COLO668 (cell line): Measurements from ENCODE around the gene NLRP2B.
"Not testable (repeated sequence)": the region's sequence is repeated elsewhere in the genome, so short reads cannot be mapped to it uniquely, and the experiment has no call there.

Source experiments
- DNase-seq: peaks from one replicate; lab custom pipeline; 2025; ENCODE audit not compliant: unreplicated experiment; lab: John Stamatoyannopoulos, UW

The NLRP2B gene

DNA sequence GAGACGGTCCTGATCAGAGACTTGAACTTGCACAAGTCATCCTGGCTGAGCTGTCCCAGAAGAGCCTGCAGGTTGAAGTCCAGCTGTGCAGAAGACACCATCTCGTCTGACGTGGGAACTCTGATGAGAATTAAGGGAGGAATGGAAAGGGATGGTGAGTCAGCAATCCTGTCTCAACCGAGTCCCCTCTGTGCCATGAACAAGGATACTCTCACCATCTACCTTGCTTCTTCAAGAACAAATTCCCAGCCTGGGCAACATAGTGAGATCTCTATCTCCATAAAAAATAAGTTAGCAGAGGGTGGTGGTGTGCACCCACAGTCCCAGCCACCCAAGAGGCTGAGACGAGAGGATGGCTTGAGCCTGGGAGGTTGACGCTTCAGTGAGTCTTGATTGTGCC is at the start of gene NLRP2B:
Gene NLRP2B (minus strand): TSS at position 101 of the 400 bp plus-strand sequence.
- no peak for DNase-seq

DNA sequence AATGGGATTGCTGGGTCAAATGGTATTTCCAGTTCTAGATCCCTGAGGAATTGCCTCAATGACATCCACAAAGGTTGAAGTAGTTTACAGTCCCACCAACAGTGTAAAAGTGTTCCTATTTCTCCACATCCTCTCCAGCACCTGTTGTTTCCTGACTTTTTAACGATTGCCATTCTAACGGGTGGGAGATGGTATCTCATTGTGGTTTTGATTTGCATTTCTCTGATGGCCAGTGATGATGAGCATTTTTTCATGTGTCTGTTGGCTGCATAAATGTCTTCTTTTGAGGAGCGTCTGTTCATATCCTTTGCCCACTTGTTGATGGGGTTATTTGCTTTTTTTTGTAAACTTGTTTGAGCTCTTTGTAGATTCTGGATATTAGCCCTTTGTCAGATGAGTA is 45.9 kb upstream of the NLRP2B start:
- DNase-seq = not testable (repeated sequence)

DNA sequence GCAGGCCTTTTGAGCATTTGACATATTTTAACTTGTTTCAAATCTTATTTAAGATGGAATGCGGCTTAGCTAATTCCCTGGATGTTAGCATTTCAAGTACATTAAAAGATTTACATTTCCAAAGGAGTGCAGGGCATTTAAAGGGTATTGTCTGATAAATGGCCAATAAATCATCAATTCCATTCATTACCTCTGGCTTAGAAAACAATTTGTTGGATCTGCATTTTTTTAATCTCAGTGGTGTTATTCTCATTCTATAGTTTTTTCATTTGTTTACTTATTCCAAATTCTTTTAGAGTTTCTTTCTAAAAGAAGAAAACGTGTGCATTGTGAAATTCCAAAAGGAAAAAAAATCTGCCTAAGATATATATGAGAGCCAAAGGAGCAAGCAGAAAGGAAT is 1.3 kb upstream of the NLRP2B start:
- no peak for DNase-seq

DNA sequence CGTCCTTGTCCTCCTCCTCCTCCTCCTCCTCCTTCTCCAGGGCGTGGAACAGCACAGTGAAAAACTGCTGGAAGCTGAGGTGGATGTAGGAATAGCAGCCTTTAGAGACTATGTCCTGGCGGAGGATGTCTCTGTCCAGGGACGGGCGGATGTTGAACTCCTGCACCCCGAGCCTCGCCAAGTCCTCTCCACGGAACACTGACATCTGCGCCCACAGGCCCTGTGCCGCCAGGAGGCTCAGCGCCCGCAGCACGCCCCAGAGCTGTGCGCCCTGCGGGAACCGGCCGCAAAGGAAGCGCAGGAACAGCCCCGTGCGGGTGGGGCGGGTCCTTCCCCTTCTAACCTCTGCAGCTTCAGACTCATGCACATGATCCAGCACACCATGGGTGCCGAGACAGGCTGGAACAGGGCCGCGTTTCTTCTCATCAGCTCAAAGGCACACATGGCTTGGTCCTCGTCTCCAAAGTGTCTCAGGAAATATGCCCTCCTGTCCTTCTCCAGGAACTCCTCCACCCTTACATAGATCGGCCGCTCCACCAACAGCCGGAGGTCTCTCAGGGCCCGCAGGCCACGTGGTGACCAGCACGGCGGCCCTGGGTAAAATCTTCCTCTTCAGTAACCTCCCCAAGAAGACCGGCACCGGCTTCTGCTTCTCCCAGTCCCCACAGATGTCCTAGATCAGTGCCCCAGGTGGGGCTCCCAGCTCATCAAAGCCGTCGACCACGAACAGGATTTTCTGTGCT is 1.2 kb downstream of the NLRP2B start:
- no peak for DNase-seq

DNA sequence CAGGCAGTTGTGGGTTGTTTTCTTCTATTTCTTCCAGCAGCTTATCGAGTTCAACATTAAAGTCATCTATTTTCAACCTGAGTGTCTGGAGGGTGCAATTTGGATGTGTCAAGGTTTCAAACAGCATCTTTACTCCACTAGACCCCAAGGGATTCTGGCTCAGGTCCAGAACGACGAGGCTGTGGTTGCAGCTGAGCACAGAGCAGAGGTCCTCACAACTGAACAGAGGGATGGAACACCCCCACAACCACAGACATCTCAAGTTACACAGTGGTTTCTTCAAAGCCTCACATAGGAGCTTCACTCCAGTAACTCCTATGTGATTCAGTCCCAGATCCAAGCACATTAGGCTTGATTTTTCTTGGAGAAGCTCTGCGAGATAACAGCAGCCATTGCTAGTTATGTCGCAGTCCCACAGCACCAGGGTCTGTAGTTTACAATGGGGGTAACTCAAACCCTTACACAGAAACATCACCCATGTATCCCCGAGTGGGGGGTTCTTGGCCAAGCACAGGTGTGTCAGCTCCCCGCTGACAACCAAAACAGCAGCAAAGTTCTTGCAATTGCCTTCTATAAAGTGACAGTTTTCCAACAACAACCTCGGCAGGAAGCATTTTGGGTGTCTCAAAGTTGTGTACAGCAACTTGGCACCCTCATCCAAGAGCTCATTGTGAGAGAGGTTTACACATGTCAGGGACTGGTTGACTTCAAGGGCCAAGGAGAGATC is 2.8 kb downstream of the NLRP2B start:
- no peak for DNase-seq

DNA sequence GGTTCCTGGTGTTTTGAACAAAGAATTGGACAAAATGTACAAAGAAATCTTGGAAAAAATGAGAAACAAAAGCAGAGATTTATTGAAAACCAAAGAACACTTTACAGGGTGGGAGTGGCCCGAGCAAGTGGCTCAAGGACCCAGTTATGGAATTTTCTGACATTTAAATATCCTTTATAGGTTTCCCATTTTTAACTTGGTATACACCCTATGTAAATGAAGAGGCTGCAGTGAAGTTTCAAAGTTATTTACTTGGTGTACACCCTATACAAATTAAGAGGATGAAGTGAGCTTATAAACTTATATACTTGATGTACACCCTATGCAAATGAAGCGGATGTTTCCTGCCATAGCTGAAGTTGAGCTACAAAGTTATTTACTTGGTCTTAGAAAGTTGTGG is 4.7 kb downstream of the NLRP2B start:
- DNase-seq = no peak

DNA sequence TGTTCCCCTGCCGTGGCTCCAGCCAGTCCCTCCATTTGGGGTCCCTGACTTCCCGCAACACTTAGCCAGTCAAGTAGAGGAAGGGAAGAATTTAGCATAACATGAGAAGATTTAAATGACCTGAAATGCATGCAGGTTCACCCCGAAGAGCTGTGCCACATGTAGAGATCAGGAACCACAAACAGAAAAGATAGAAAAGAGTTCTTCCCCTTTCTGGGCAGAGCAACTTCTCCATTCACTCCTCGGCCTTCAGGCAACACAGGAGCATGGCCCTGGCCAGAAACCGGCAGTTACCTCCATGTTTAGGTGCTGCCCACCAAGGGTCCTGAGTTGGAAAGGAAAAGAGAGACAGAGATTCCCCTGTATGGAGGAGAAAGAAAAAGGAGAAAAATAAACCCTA is 5.2 kb downstream of the NLRP2B start:
- no peak for DNase-seq

DNA sequence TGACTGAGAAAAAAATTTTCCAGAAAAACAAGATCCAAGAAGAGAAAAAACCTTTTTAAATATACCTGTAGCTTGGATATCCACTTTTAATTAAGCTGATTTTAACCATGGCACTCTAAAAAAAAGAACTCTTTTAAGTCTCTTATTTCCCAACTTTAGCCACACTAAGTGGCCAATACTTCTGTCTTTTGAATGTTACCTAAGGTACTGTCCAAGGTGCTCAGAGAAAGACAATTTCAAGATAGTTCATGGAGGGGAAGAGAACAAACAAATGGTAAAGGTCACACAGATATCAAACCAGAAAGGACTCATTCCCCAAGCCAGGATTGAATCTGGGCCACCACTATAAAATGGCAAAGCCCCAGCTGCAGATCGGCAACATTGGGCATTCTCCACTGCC is 10.1 kb downstream of the NLRP2B start:
- no peak for DNase-seq

DNA sequence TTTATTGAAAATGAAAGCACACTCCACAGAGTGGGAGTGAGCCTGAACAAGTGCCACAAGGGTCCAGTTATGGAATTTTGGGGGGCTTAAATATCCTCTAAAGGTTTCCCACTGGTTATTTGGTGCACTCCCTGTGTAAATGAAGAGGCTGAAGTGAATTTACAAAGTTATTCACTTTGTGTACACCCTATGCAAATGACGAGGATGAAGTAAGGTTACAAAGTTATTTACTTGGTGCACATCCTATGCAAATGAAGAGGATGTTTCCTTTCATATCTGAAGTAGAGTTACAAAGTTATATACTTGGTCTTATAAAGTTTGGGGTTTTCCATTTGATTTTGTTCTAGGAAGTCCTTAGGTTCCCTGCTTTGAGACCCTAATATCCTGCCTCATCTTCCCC is 13.1 kb downstream of the NLRP2B start:
- DNase-seq = no peak

DNA sequence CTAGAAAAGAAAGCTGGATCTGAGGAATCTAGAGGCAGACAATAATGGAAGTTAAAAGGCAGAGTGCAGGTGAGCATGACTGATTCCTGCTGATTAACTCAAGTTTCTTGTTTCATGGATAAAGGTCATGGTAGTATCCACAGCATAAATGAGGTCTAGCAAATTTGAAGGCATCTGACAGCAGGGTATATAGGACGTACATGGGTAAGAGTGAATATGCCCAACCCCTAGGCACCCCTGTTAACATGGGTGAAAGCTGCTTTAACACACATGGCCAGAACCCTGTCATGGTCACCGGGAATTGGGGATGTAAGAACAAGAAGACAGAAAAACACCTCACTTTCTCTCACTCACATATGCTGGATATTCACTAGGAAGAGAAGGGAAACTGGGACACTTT is 25.0 kb downstream of the NLRP2B start:
- DNase-seq = no peak

DNA sequence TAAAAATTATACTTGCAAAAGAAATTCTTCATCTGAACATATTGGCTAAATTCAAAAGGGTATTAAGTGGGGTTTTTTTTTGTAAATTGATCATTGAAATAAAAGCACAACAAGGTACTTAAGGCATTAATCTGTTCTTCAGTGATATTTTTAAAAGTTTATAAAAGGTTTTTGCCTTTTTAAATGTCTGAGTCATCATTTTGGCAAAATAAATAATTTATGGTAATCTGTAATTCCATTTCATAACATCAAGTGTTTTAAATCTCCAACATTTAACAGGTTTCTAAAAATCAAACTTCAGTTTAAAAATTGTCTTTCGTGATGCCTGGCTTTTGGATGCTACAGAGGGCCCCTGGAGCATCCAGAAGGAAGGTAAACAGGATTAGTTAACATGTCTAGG is 27.4 kb downstream of the NLRP2B start:
- no peak for DNase-seq

DNA sequence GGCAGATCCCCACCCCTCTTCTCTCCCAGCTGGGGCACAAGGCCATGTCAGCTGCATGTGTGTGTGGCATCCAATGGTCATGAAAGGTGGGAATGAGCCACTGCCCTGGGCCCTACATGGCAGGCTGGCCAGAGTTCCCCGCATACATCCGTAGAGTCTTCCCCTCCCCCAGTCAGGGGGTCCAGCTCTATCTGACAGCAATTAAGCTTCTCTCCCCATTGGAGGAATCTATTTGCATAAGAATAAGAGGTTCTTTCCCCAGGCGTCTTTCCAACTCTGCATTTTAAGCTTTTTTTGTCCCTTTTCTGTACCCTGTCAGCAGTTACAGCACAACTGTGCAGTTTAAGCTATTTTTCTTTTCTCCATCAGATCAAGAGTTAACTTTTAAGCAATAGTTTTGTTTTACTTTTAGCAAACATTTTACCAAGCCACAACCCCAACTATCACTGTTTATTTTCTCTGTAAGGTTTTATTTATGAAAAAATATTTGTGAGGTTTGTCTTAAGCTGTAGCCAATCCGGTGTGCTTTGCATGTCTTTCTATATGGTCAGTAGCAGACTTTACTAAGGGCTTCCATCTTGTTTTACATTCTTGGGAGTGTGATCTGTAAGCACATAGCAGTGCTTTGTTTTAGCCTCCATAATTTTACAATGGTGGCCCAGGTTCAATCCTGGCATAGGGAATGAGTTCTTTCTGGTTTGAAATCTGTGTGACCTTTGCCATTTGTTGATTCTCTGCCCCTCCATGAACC is 28.7 kb downstream of the NLRP2B start:
- no peak for DNase-seq

DNA sequence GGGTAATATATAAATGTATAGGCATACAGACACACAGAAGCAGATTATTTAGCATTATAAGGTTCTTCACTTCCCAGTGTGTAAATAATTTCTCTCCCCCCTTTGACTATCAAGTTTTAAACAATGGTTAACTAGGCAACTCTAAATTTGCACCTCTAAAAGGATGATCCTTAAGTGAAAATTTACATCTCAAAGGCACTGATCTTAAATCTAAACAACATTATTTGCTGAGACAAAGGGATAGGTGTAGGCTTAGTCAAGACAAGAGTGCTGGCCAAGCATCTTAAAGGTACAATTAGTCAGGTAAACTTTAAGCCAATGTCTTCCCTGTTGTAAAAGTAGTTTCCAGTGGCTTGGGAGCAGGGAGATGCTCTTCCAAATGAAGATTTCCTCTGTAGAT is 33.0 kb downstream of the NLRP2B start:
- no peak for DNase-seq

DNA sequence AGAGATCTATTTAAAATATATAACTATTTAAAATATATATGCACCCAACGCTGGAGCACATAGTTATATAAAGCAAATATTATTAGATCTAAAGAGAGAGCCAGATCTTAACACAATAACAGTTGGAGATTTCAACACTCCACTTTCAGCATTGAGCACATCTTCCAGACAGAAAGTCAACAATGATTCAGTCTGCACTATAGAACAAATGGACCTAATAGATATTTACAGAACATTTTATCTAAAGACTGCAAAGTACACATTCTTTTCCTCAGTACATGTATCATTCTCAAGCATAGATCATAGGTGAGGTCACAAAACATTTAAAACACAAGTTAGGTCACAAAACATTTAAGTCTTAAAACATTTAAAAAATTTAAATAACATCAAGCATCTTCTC is 36.4 kb downstream of the NLRP2B start:
- DNase-seq = no peak

DNA sequence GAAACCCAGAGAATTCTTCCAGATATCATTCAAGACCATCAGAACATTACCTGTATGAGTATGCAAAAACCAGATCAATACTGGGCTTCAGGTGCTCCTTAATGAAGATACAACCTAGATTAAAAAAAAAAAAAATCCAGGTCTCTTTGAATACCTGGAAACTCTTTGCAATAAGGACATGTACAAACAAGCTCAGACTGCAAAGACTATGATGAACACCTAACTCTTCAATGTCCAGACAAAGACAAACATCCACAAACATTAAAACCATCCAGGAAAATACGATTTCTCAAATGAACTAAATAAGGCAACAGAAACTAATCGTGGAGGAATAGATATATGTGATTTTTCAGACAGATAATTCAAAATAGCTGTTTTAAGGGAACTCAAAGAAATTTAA is 38.7 kb downstream of the NLRP2B start:
- no peak for DNase-seq

DNA sequence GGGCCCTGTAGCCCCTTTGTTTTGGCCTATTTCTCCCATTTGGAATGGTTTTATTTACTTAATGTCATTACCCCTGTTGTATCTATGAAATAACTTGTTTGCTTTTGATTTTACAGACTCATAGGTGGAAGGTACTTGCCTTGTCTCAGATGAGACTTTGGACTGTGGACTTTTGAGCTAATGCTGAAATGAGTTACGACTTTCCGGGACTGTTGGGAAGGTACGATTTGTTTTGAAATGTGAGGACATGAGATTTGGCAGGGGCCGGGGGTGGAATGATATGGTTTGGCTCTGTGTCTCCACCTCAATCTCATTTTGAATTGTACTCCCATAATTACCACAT is 39.4 kb downstream of the NLRP2B start:
- peak; percentile 5 for DNase-seq

DNA sequence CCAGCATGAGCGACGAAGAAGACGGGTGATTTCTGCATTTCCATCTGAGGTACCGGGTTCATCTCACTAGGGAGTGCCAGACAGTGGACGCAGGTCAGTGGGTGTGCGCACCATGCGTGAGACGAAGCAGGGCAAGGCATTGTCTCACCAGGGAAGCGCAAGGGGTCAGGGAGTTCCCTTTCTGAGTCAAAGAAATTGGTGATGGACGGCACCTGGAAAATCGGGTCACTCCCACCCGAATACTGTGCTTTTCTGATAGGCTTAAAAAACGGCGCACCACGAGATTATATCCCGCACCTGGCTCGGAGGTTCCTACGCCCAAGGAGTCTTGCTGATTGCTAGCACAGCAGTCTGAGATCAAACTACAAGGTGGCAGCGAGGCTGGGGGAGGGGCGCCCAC is 50.6 kb downstream of the NLRP2B start:
- DNase-seq = not testable (repeated sequence)
